Thymus (tissue), 11 donors: ENCODE measurements around the gene SPC25. TPM values are rescaled to one million over a fixed set of nuclear protein-coding genes. Genes with fewer than 3 reads are reported as not detected.
A peak's percentile ranks its signal among the peaks of the same experiment; 100 is the strongest.
"Not testable (repeated sequence)": the region's sequence is repeated elsewhere in the genome, so short reads cannot be mapped to it uniquely, and the experiment has no call there.

Experiments
- DNase-seq, 9 donors: peaks; one replicate each; pipeline ENCODE4 v3.0.0-alpha.2; 2013; ENCODE audit warnings: low spot score in 9 of 9, low read depth in 6 of 9, missing footprints in 1 of 9
- H3K27ac ChIP-seq, 2 donors: one replicate each; pipeline ENCODE4 v1.5.1; 2013; ENCODE audit warnings: control low read depth in 1 of 2, low read depth in 1 of 2, low read length in 1 of 2, mild to moderate bottlenecking in 1 of 2, moderate library complexity in 1 of 2
- H3K27me3 ChIP-seq, 2 donors: one replicate each; pipeline ENCODE4 v1.5.1; 2013; ENCODE audit warnings: low read length in 1 of 2; ENCODE audit not compliant: control insufficient read depth in 2 of 2, insufficient read depth in 1 of 2
- H3K36me3 ChIP-seq, 2 donors: one replicate each; pipeline ENCODE4 v1.5.1; 2013; ENCODE audit warnings: low read length in 1 of 2, mild to moderate bottlenecking in 1 of 2, moderate library complexity in 1 of 2; ENCODE audit not compliant: control insufficient read depth in 2 of 2, insufficient read depth in 2 of 2
- H3K4me1 ChIP-seq, 2 donors: one replicate each; pipeline ENCODE4 v1.5.1; 2013; ENCODE audit warnings: low read length in 2 of 2; ENCODE audit not compliant: control insufficient read depth in 2 of 2, insufficient read depth in 2 of 2
- H3K4me3 ChIP-seq, 2 donors: one replicate each; pipeline ENCODE4 v1.5.1; 2013; ENCODE audit warnings: low read length in 2 of 2, control low read depth in 1 of 2, mild to moderate bottlenecking in 1 of 2
- H3K9me3 ChIP-seq, 2 donors: one replicate each; pipeline ENCODE4 v1.5.1; 2013; ENCODE audit warnings: low read length in 1 of 2, mild to moderate bottlenecking in 1 of 2; ENCODE audit not compliant: control insufficient read depth in 2 of 2, insufficient read depth in 1 of 2
- WGBS: extraction: QIAGEN DNeasy Blood & Tissue Kit; methylation state at CpG from one replicate; pipeline ENCODE4 v1.1.7; 2013; 5-methylcytosine and 5-hydroxymethylcytosine counted together
- polyA plus RNA-seq: library from polyadenylated mRNA; stranded (reverse); fragments of 200-250 nt; gene quantifications from one replicate; pipeline ENCODE4 v1.2.3, GENCODE V29; 2013
- total RNA-seq: library from RNA; stranded (reverse); fragments of 120-200 nt; gene quantifications from one replicate; pipeline ENCODE4 v1.2.4, GENCODE V29; 2013
- donor health status: healthy.

Gene SPC25
- total and polyA plus RNA-seq, 2 donors, result 1.8 to 16.0 TPM

GRCh38 chr2:168894101-168894500, 3.9 kb upstream of the SPC25 start:
- peaks cover 6 to 8% of the 10 kb centered on the region in 2 donors for H3K4me1 ChIP-seq
- H3K36me3 ChIP-seq, result no peaks in the 10 kb centered on the region
- H3K27ac ChIP-seq, result no peak overlapping the region
- H3K9me3 ChIP-seq, result no peaks in the 10 kb centered on the region
- no peak for DNase-seq
- H3K27me3 ChIP-seq, result no peaks in the 10 kb centered on the region
- H3K4me3 ChIP-seq, result no peak overlapping the region
- 94% methylated on average over 1 of the region's 1 CpG for WGBS

- no peak overlapping the region for H3K27ac ChIP-seq
- DNase-seq, result no peak
- H3K9me3 ChIP-seq, result no peaks in the 10 kb centered on the region
- H3K36me3 ChIP-seq, result peaks cover 0 to 4% of the 10 kb centered on the region in 2 donors
- no peak overlapping the region for H3K4me3 ChIP-seq
- no peaks in the 10 kb centered on the region for H3K27me3 ChIP-seq
- WGBS, result 88% methylated on average over 3 of the region's 3 CpGs
- peaks cover 6 to 8% of the 10 kb centered on the region in 2 donors for H3K4me1 ChIP-seq
These were observed 2.1 kb upstream of the SPC25 start for GRCh38 chr2:168892327-168892726.

DNA sequence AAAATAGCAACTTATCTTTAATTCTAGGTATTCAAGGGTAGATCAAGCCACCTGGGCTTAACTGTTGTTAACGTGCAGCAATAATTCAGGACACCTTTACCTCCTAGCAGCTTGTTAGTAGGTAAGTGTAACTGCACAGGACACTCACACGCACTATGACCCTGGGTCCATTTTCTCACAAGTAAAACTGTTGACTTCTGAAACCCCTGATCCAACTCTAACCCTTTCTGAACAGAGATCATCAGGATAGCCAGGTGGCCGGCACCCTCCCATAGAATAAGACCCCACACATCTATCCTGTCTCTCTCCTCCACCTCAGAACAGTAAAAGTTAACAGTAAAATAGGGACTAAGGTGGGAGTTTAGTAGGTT, 610 bp downstream of the SPC25 start:
- Histone ChIP-seq H3K4me1 (peaks cover 6 to 8% of the 10 kb centered on the region in 2 donors), H3K27ac (peak overlapping the region in 1 of 2 donors; percentile 4), H3K27me3 (no peaks in the 10 kb centered on the region), H3K36me3 (peaks cover 0 to 17% of the 10 kb centered on the region in 2 donors), H3K9me3 (no peaks in the 10 kb centered on the region), H3K4me3 (peak overlapping the region; percentile 47 to 63)
- DNase-seq, result no peak
- 61% methylated on average over 3 of the region's 3 CpGs for WGBS

DNA sequence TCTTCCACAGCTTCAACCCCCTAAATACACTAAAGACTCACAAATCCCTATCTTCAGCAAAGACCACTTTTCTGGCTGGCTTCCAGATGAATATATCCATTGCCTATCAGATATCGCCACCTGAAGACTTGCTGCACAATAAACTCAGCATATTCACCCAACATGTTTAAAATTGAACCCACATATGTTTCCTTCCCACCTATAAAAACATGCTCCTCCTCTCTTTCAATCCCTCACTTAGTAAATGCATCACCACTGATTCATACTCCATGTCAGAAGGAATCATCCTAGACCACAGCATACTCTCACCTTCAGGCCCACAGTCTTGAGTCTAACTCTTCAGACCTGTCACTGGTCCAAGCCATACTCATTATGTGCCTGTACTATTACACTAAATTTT, 5.3 kb downstream of the SPC25 start:
- DNase-seq, result no peak
- WGBS, result 100% methylated on average over 1 of the region's 1 CpG
- no peak overlapping the region for H3K4me3 ChIP-seq
- no peaks in the 10 kb centered on the region for H3K27me3 ChIP-seq
- peaks cover 5 to 6% of the 10 kb centered on the region in 2 donors for H3K4me1 ChIP-seq
- H3K27ac ChIP-seq, result no peak overlapping the region
- peaks cover 0 to 29% of the 10 kb centered on the region in 2 donors for H3K36me3 ChIP-seq
- H3K9me3 ChIP-seq, result no peaks in the 10 kb centered on the region

DNA sequence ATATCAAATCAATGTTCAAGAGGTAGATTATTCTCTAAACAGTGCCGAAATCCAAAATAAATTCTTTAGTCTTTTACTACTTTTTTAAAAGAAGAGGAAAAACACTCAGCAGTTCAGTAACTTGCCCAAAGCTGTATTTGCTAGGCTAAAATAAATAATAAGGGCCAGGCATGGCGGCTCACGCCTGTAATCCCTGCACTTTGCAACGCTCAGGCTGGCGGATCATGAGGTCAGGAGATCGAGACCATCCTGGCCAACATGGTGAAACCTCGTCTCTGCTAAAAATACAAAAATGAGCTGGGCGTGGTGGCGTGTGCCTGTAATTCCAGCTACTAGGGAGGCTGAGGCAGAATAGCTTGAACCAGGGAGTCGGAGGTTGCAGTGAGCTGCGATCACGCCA, 8.1 kb downstream of the SPC25 start:
- H3K27ac ChIP-seq, DNase-seq, H3K27me3 ChIP-seq, H3K4me1 ChIP-seq, H3K9me3 ChIP-seq, H3K4me3 ChIP-seq: not testable (repeated sequence)
- H3K36me3 ChIP-seq, result peaks cover 0 to 24% of the 10 kb centered on the region in 2 donors
- 98% methylated on average over 12 of the region's 12 CpGs for WGBS

- peaks cover 5 to 24% of the 10 kb centered on the region in 2 donors for H3K36me3 ChIP-seq
- no peak overlapping the region for H3K27ac ChIP-seq
- H3K27me3 ChIP-seq, result no peaks in the 10 kb centered on the region
- no peak overlapping the region for H3K4me3 ChIP-seq
- 97% methylated on average over 6 of the region's 6 CpGs for WGBS
- H3K9me3 ChIP-seq, result no peaks in the 10 kb centered on the region
- DNase-seq, result no peak
- no peaks in the 10 kb centered on the region for H3K4me1 ChIP-seq
These were observed 15.7 kb downstream of the SPC25 start for GRCh38 chr2:168874368-168875054.

GRCh38 chr2:168870824-168871223, 19.4 kb downstream of the SPC25 start:
- not testable (repeated sequence) for H3K27me3 ChIP-seq, DNase-seq, H3K9me3 ChIP-seq, H3K4me1 ChIP-seq, H3K27ac ChIP-seq, H3K4me3 ChIP-seq
- 97% methylated on average over 4 of the region's 4 CpGs for WGBS
- H3K36me3 ChIP-seq, result peaks cover 5 to 24% of the 10 kb centered on the region in 2 donors

DNA sequence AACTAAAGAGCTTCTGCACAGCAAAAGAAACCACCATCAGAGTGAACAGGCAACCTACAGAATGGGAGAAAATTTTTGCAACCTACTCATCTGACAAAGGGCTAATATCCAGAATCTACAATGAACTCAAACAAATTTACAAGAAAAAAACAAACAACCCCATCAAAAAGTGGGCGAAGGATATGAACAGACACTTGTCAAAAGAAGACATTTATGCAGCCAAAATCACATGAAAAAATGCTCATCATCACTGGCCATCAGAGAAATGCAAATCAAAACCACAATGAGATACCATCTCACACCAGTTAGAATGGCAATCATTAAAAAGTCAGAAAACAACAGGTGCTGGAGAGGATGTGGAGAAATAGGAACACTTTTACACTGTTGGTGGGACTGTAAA, 19.9 kb downstream of the SPC25 start:
- not testable (repeated sequence) for H3K4me1 ChIP-seq, H3K9me3 ChIP-seq, H3K27ac ChIP-seq, H3K4me3 ChIP-seq, H3K27me3 ChIP-seq, DNase-seq
- peaks cover 5 to 24% of the 10 kb centered on the region in 2 donors for H3K36me3 ChIP-seq
- 100% methylated on average over 1 of the region's 1 CpG for WGBS

- H3K9me3 ChIP-seq, H3K27ac ChIP-seq, DNase-seq, H3K4me1 ChIP-seq, H3K4me3 ChIP-seq, H3K27me3 ChIP-seq: not testable (repeated sequence)
- 97% methylated on average over 1 of the region's 1 CpG for WGBS
- H3K36me3 ChIP-seq, result peaks cover 12 to 38% of the 10 kb centered on the region in 2 donors
These were observed 23.1 kb downstream of the SPC25 start for GRCh38 chr2:168867164-168867563.
